ENCODE measurements around the gene FLT3.

GRCh38 chr13:27965343-27965739, 135.0 kb downstream of the FLT3 start:
- no peak for TF ChIP-seq CTCF (conservative IDR thresholded peaks at IDR 0.05)
- TF ChIP-seq ZFX (IDR thresholded peaks at IDR 0.05): no peak

Data from C4-2B (cell line).